ENCODE results near the gene ELMO1.

ELMO1 gene

DNA sequence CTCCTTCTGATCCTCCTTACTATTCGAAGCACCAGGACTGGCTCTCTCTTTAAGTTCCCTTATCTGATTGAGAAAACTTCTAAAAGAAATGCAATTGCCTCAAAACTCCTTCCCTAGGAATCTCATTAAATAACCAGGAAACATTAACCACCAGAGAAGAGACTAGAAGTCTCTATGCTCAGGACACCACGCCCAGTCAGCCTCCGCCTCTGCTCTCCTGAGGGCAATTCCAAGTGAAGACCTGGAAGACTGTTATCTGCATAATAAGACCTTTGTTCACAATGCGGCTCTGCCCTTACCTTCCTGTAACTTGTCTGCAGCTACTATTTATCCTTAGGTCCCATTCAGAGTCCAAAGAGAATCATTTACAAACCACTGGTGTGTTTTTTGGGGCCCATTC is 78.8 kb downstream of the ELMO1 start:
- Histone ChIP-seq H3K4me1 (no peaks in the 10 kb centered on the region), H3K27me3 (no peaks in the 10 kb centered on the region), H3K36me3 (no peaks in the 10 kb centered on the region), H3K4me3 (no peak overlapping the region), H3K9me3 (no peaks in the 10 kb centered on the region), H3K27ac (no peak overlapping the region)
- intact Hi-C loops (cut with DNase I; ENCODE audit: low total_unique reads): no loop called here
- TF ChIP-seq, protein P1, sequence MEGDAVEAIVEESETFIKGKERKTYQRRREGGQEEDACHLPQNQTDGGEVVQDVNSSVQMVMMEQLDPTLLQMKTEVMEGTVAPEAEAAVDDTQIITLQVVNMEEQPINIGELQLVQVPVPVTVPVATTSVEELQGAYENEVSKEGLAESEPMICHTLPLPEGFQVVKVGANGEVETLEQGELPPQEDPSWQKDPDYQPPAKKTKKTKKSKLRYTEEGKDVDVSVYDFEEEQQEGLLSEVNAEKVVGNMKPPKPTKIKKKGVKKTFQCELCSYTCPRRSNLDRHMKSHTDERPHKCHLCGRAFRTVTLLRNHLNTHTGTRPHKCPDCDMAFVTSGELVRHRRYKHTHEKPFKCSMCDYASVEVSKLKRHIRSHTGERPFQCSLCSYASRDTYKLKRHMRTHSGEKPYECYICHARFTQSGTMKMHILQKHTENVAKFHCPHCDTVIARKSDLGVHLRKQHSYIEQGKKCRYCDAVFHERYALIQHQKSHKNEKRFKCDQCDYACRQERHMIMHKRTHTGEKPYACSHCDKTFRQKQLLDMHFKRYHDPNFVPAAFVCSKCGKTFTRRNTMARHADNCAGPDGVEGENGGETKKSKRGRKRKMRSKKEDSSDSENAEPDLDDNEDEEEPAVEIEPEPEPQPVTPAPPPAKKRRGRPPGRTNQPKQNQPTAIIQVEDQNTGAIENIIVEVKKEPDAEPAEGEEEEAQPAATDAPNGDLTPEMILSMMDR (IDR thresholded peaks at IDR 0.05): no peak
- DNase-seq: no peak

DNA sequence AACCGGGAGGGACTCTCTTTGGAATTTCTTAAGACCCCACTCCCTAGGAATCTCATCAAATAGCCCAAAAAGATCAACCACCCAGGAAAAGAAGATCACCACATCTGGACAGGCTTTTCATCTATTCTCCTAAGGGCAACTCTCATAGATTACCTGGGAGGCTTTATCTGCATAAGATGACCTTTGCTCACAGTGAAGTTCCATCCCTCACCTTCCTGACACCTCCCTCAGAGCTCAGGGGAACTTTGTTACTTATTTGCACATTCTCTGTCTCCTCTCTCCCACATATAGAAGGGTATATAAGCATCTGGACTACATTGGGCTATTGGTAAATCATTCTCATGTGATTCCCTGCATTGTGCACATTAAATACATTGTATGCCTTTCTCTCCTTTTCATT is 80.1 kb downstream of the ELMO1 start:
- Histone ChIP-seq H3K36me3 (no peaks in the 10 kb centered on the region), H3K9me3 (no peaks in the 10 kb centered on the region), H3K4me3 (no peak overlapping the region), H3K27me3 (no peaks in the 10 kb centered on the region), H3K27ac (no peak overlapping the region), H3K4me1 (no peaks in the 10 kb centered on the region)
- TF ChIP-seq, protein P1 (IDR thresholded peaks at IDR 0.05): no peak
- intact Hi-C loops (cut with DNase I; ENCODE audit: low total_unique reads): no loop called here
- no peak for DNase-seq

DNA sequence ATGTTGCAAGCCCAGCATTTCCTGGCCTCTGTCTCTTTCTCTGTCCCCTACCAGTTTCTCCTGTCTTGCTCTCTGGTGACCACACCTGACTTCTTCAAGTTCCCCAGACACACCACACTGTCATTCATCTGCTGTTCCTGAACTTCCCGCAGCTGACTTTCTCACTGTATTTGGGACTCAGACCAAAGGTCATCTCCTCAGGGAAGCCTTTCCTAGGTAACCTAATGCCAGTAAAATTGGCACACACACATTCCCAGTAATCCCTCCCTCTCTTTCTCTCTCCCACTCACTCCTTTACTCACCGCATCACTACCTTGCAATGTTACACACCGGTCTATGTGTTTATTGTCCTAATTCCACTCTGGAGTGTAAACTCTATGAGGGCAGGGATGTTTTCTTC is 81.7 kb downstream of the ELMO1 start:
- H3K4me1 ChIP-seq: no peaks in the 10 kb centered on the region
- no peak overlapping the region for H3K4me3 ChIP-seq
- no peaks in the 10 kb centered on the region for H3K9me3 ChIP-seq
- H3K36me3 ChIP-seq: no peaks in the 10 kb centered on the region
- TF ChIP-seq, protein P1 (IDR thresholded peaks at IDR 0.05): no peak
- intact Hi-C loops (cut with DNase I; ENCODE audit: low total_unique reads): no loop called here
- no peak overlapping the region for H3K27ac ChIP-seq
- no peaks in the 10 kb centered on the region for H3K27me3 ChIP-seq
- no peak for DNase-seq

DNA sequence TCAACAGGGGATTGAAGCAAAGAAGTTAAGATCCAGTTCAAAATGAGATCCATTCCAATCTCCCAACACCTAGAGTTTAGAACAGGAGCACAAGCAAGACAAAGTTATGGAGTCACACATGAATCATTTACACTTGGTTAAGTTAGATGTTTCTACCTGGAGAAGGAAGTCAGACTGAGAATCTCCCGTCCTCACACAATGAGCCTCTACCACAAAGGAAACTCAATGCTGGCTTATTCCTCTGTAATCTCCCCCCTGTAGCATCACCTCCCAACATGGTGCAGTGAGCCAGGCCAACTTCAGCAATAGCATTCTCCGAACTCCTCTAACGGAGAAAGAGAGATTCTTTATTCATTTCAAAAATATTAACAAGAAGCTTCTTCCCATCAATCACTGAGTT is 82.2 kb downstream of the ELMO1 start:
- intact Hi-C loops (cut with DNase I; ENCODE audit: low total_unique reads): no loop called here
- Histone ChIP-seq H3K27ac (no peak overlapping the region), H3K4me3 (no peak overlapping the region), H3K9me3 (no peaks in the 10 kb centered on the region), H3K36me3 (no peaks in the 10 kb centered on the region), H3K4me1 (no peaks in the 10 kb centered on the region), H3K27me3 (no peaks in the 10 kb centered on the region)
- DNase-seq: no peak
- TF ChIP-seq, protein P1 (IDR thresholded peaks at IDR 0.05): no peak

GRCh38 chr7:37365405-37365804 is 83.3 kb downstream of the ELMO1 start:
- intact Hi-C loops (cut with DNase I; ENCODE audit: low total_unique reads): no loop called here
- H3K27ac ChIP-seq: no peak overlapping the region
- H3K4me1 ChIP-seq: no peaks in the 10 kb centered on the region
- no peaks in the 10 kb centered on the region for H3K9me3 ChIP-seq
- no peaks in the 10 kb centered on the region for H3K27me3 ChIP-seq
- TF ChIP-seq, protein P1 (IDR thresholded peaks at IDR 0.05): no peak
- DNase-seq: no peak
- H3K36me3 ChIP-seq: no peaks in the 10 kb centered on the region
- no peak overlapping the region for H3K4me3 ChIP-seq

GRCh38 chr7:37364856-37365255 is 83.8 kb downstream of the ELMO1 start:
- DNase-seq: no peak
- TF ChIP-seq, protein P1 (IDR thresholded peaks at IDR 0.05): no peak
- no peaks in the 10 kb centered on the region for H3K9me3 ChIP-seq
- H3K36me3 ChIP-seq: no peaks in the 10 kb centered on the region
- H3K4me1 ChIP-seq: no peaks in the 10 kb centered on the region
- no peak overlapping the region for H3K27ac ChIP-seq
- no peak overlapping the region for H3K4me3 ChIP-seq
- intact Hi-C loops (cut with DNase I; ENCODE audit: low total_unique reads): no loop called here
- H3K27me3 ChIP-seq: no peaks in the 10 kb centered on the region

Measured in tibial artery (tissue), 4 donors.